Measurements from ENCODE around the gene INCENP. TPM values are rescaled to one million over a fixed set of nuclear protein-coding genes. Genes with fewer than 3 reads are reported as not detected.
"Not testable (repeated sequence)": the region's sequence is repeated elsewhere in the genome, so short reads cannot be mapped to it uniquely, and the experiment has no call there.

INCENP gene
- total RNA-seq, 3 donors from 2014 or later (not counting 1 experiment from before 2014, with no cell fraction given), result 24.4 to 47.6 (median 27.3) TPM

DNA sequence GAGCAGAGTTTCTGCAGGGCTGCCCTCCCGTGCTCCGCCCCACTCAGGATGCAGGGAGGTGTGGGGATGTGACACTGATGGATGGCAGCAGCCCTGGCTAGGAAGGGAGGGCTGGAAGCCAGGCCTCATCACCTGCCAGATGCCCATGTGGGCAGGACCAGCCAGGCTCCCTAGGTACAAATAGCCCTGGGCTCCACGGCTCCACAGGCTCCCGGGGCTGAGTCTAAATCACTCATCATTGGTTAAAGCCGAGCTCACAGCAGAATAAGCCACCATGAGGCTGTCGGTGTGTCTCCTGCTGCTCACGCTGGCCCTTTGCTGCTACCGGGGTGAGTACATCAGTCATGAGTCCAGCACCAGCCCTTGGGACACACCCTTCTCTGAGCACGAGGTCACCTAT, 66.2 kb downstream of the INCENP start, which contains the start of gene SCGB1D1:
Gene SCGB1D1 (plus strand): TSS at position 206 of the 400 bp plus-strand sequence. CDS start 69 bp downstream, at position 275.
- Histone ChIP-seq H3K4me1 (ENCODE audit: control insufficient read depth, insufficient read depth, low read length) (no peaks in the 10 kb centered on the region), H3K27me3 (ENCODE audit: control insufficient read depth, insufficient read depth, low read length) (no peaks in the 10 kb centered on the region), H3K9me3 (ENCODE audit: control insufficient read depth, insufficient read depth, low read length) (no peaks in the 10 kb centered on the region), H3K27ac (ENCODE audit: low read length) (no peak within 1 kb of the TSS), H3K4me3 (ENCODE audit: low read length) (no peak within 1 kb of the TSS), H3K36me3 (ENCODE audit: control insufficient read depth, insufficient read depth, low read length) (no peaks in the 10 kb centered on the region)
- Mint-ChIP-seq H3K27me3 (ENCODE audit: low read depth in 2 of 2) (peaks cover 25 to 47% of the 10 kb centered on the region in 2 donors), H3K4me1 (no peaks in the 10 kb centered on the region), H3K36me3 (no peaks in the 10 kb centered on the region), H3K27ac (no peak within 1 kb of the TSS), H3K4me3 (no peak within 1 kb of the TSS), H3K9me3 (no peaks in the 10 kb centered on the region)
- WGBS (ENCODE audit: insufficient coverage), result 76% methylated on average over 9 of the region's 9 CpGs
- ATAC-seq (no peak), DNase-seq (no peak)
- intact Hi-C loops (cut with micrococcal nuclease), result no loop called here
- TF ChIP-seq, protein P1, sequence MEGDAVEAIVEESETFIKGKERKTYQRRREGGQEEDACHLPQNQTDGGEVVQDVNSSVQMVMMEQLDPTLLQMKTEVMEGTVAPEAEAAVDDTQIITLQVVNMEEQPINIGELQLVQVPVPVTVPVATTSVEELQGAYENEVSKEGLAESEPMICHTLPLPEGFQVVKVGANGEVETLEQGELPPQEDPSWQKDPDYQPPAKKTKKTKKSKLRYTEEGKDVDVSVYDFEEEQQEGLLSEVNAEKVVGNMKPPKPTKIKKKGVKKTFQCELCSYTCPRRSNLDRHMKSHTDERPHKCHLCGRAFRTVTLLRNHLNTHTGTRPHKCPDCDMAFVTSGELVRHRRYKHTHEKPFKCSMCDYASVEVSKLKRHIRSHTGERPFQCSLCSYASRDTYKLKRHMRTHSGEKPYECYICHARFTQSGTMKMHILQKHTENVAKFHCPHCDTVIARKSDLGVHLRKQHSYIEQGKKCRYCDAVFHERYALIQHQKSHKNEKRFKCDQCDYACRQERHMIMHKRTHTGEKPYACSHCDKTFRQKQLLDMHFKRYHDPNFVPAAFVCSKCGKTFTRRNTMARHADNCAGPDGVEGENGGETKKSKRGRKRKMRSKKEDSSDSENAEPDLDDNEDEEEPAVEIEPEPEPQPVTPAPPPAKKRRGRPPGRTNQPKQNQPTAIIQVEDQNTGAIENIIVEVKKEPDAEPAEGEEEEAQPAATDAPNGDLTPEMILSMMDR (IDR thresholded peaks at IDR 0.05), result no peak

DNA sequence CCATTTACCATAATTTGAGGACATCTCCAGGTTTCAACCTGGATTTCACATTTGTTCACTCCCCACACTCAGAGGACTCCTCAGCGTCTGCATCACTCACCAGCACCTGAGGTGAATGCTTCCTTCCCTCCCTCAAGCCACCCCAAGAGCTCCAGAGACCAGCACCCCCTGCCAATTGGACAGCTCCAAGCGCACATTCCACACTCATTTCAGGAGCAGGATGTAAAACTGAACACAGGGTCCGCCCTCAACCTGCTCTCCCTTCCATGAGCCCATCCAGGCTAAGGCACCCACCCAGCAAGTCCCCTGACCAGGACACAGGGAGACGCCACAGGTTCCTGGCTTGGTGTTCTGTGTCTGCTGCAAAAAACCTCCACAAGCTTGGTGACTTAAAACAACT, 70.1 kb downstream of the INCENP start:
- WGBS (ENCODE audit: insufficient coverage), result 64% methylated on average over 4 of the region's 4 CpGs
- no peak overlapping the region for H3K27ac ChIP-seq (ENCODE audit: low read length)
- TF ChIP-seq, protein P1 (IDR thresholded peaks at IDR 0.05), result no peak
- no peak for ATAC-seq
- Mint-ChIP-seq H3K4me1 (no peaks in the 10 kb centered on the region), H3K36me3 (no peaks in the 10 kb centered on the region), H3K27me3 (ENCODE audit: low read depth in 2 of 2) (peaks cover 34 to 65% of the 10 kb centered on the region in 2 donors), H3K9me3 (no peaks in the 10 kb centered on the region), H3K4me3 (no peak overlapping the region), H3K27ac (no peak overlapping the region)
- H3K4me1 ChIP-seq (ENCODE audit: control insufficient read depth, insufficient read depth, low read length), result no peaks in the 10 kb centered on the region
- no peaks in the 10 kb centered on the region for H3K9me3 ChIP-seq (ENCODE audit: control insufficient read depth, insufficient read depth, low read length)
- H3K4me3 ChIP-seq (ENCODE audit: low read length), result no peak overlapping the region
- H3K27me3 ChIP-seq (ENCODE audit: control insufficient read depth, insufficient read depth, low read length), result peaks cover 3% of the 10 kb centered on the region
- DNase-seq, result no peak
- intact Hi-C loops (cut with micrococcal nuclease), result no loop called here
- no peaks in the 10 kb centered on the region for H3K36me3 ChIP-seq (ENCODE audit: control insufficient read depth, insufficient read depth, low read length)

DNA sequence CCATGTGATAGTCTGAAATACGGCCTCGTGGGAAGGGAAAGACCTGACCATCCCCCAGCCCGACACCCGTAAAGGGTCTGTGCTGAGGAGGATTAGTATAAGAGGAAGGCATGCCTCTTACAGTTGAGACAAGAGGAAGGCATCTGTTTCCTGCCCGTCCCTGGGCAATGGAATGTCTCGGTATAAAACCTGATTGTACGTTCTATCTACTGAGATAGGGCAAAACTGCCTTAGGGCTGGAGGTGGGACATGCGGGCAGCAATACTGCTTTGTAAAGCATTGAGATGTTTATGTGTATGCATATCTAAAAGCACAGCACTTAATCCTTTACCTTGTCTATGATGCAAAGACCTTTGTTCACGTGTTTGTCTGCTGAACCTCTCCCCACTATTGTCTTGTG, 71.2 kb downstream of the INCENP start:
- H3K4me3 ChIP-seq (ENCODE audit: low read length); intact Hi-C loops (cut with micrococcal nuclease); H3K4me1 ChIP-seq (ENCODE audit: control insufficient read depth, insufficient read depth, low read length); H3K9me3 ChIP-seq (ENCODE audit: control insufficient read depth, insufficient read depth, low read length); H3K9me3 Mint-ChIP-seq; H3K36me3 Mint-ChIP-seq; ATAC-seq; H3K4me3 Mint-ChIP-seq; H3K27me3 ChIP-seq (ENCODE audit: control insufficient read depth, insufficient read depth, low read length); H3K36me3 ChIP-seq (ENCODE audit: control insufficient read depth, insufficient read depth, low read length); H3K4me1 Mint-ChIP-seq; H3K27ac Mint-ChIP-seq; H3K27ac ChIP-seq (ENCODE audit: low read length); DNase-seq: not testable (repeated sequence)
- 0% methylated on average over 3 of the region's 9 CpGs for WGBS (ENCODE audit: insufficient coverage)
- peaks cover 30 to 62% of the 10 kb centered on the region in 2 donors for H3K27me3 Mint-ChIP-seq (ENCODE audit: low read depth in 2 of 2)

DNA sequence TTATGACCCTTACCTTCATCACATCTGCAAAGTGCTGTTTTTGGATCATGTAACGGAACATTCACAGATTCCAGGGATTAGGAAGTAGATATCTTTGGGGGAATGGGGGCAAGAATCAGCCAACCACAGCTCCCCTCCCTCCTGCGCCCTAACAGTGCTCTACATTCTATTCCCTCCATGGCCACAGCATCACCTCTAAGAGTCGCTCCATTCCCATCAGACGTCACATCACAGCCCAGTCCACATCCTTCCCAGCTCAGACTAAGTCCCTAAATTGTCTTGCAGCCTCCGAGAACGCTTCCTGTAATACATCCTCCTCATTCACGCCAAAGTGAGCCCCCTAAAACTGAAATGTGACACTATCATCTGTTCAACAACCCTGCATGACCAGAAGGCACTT, 72.1 kb downstream of the INCENP start:
- Histone ChIP-seq H3K9me3 (ENCODE audit: control insufficient read depth, insufficient read depth, low read length) (no peaks in the 10 kb centered on the region), H3K4me1 (ENCODE audit: control insufficient read depth, insufficient read depth, low read length) (no peaks in the 10 kb centered on the region), H3K4me3 (ENCODE audit: low read length) (no peak overlapping the region), H3K27ac (ENCODE audit: low read length) (no peak overlapping the region), H3K36me3 (ENCODE audit: control insufficient read depth, insufficient read depth, low read length) (no peaks in the 10 kb centered on the region), H3K27me3 (ENCODE audit: control insufficient read depth, insufficient read depth, low read length) (peaks cover 3% of the 10 kb centered on the region)
- intact Hi-C loops (cut with micrococcal nuclease), result no loop called here
- Mint-ChIP-seq H3K27me3 (ENCODE audit: low read depth in 2 of 2) (peaks cover 33 to 61% of the 10 kb centered on the region in 2 donors), H3K27ac (no peak overlapping the region), H3K36me3 (no peaks in the 10 kb centered on the region), H3K4me3 (no peak overlapping the region), H3K9me3 (no peaks in the 10 kb centered on the region), H3K4me1 (no peaks in the 10 kb centered on the region)
- TF ChIP-seq, protein P1 (IDR thresholded peaks at IDR 0.05), result no peak
- 45% methylated on average over 6 of the region's 7 CpGs for WGBS (ENCODE audit: insufficient coverage)
- no peak for ATAC-seq
- no peak for DNase-seq

DNA sequence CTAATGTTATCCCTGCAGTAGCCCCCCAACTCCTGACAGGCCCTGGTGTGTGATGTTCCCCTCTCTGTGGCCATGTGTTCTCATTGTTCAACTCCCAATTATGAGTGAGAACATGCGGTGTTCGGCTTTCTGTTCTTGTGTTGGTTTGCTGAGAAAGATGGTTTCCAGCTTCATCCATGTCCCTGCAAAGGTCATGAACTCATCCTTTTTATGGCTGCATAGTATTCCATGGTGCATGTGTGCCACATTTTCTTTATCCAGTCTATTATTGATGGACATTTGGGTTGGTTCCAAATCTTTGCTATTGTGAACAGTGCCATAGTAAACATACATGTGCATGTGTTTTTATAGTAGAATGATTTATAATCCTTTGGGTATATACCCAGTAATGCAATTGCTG, 73.6 kb downstream of the INCENP start:
- intact Hi-C loops (cut with micrococcal nuclease); H3K4me1 ChIP-seq (ENCODE audit: control insufficient read depth, insufficient read depth, low read length); H3K9me3 Mint-ChIP-seq; H3K36me3 Mint-ChIP-seq; ATAC-seq; H3K27ac ChIP-seq (ENCODE audit: low read length); H3K9me3 ChIP-seq (ENCODE audit: control insufficient read depth, insufficient read depth, low read length); H3K27ac Mint-ChIP-seq; H3K36me3 ChIP-seq (ENCODE audit: control insufficient read depth, insufficient read depth, low read length); DNase-seq; H3K4me3 Mint-ChIP-seq; H3K4me1 Mint-ChIP-seq; H3K27me3 ChIP-seq (ENCODE audit: control insufficient read depth, insufficient read depth, low read length); H3K4me3 ChIP-seq (ENCODE audit: low read length): not testable (repeated sequence)
- peaks cover 41 to 63% of the 10 kb centered on the region in 2 donors for H3K27me3 Mint-ChIP-seq (ENCODE audit: low read depth in 2 of 2)
- 96% methylated on average over 2 of the region's 2 CpGs for WGBS (ENCODE audit: insufficient coverage)

Data from natural killer cell (primary cell).